Upper lobe of left lung (tissue), 6 donors: ENCODE data around the gene GOLGA6L10. TPM values are rescaled to one million over a fixed set of nuclear protein-coding genes. Genes with fewer than 3 reads are reported as not detected.
"Not testable (repeated sequence)": the region's sequence is repeated elsewhere in the genome, so short reads cannot be mapped to it uniquely, and the experiment has no call there.

Experiments used
- ATAC-seq, 2 donors: fragments of 200-7000 bp; cut with Tn5 transposase; one replicate each; pipeline ENCODE4 v1.9.1; 2022; ENCODE audit warnings: mild to moderate bottlenecking in 2 of 2, moderate library complexity in 2 of 2; ENCODE audit not compliant: low FRiP score in 2 of 2
- DNase-seq, 2 donors: peaks; one replicate each; pipeline ENCODE4 v3.0.0-alpha.2; 2019 to 2020
- H3K27ac ChIP-seq, 4 donors: fragments of 200-600 bp; sonication (generic); one replicate each; pipeline ENCODE4 v1.5.1; 2016 to 2019
- H3K27me3 ChIP-seq, 4 donors: fragments of 200-600 bp; sonication (generic); one replicate each; pipeline ENCODE4 v1.5.1; 2017 to 2019
- H3K36me3 ChIP-seq, 4 donors: fragments of 200-600 bp; sonication (generic); one replicate each; pipeline ENCODE4 v1.5.1; 2016 to 2019
- H3K4me1 ChIP-seq, 4 donors: fragments of 200-600 bp; sonication (generic); one replicate each; pipeline ENCODE4 v1.5.1; 2018 to 2019
- H3K4me3 ChIP-seq, 4 donors: fragments of 200-600 bp; sonication (generic); one replicate each; pipeline ENCODE4 v1.5.1; 2017 to 2019; ENCODE audit warnings: mild to moderate bottlenecking in 2 of 4, moderate library complexity in 1 of 4
- H3K9me3 ChIP-seq, 4 donors: fragments of 200-600 bp; sonication (generic); one replicate each; pipeline ENCODE4 v1.5.1; 2018 to 2019
- WGBS, 2 donors: methylation state at CpG; one replicate each; pipeline ENCODE4 v1.1.5; 2017 to 2018; 5-methylcytosine and 5-hydroxymethylcytosine counted together
- total RNA-seq, 6 donors: library from RNA; depleted of rRNA in 4 of 6; stranded (reverse); fragments of >200 nt in 4 of 6; gene quantifications; one replicate each; pipeline versions ENCODE4 v1.1.0 to v1.2.1, GENCODE V29; 2016 to 2021
- donor health status: DM: no; HTN: no; CAD: no; lungs with moderate emphysema.
- donor health status: DM: no; HTN: yes; CAD: no; lungs with severe emphysema.

The GOLGA6L10 gene
- total RNA-seq, 6 donors from 2014 or later = 0.34 to 4.3 (median 1.2) TPM

DNA sequence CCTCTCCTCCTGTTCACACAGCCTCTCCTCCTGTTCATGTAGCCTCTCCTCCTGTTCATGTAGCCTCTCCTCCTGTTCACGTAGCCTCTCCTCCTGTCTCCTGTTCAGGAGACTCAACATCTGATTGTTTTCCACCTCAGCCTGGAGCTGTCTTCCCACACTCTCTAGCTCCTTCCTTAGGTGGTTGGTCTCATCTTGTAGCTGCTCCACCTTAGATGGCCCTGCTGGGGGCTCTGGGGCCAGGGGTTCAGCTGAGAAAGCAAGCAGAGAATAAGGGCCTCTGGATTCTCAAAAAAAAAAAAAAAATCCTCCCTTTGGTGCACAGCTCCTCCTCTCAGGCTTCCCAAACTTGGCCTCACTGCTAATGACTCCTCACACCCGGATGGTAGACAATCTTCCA is 4.1 kb downstream of the GOLGA6L10 start:
- DNase-seq = not testable (repeated sequence)

DNA sequence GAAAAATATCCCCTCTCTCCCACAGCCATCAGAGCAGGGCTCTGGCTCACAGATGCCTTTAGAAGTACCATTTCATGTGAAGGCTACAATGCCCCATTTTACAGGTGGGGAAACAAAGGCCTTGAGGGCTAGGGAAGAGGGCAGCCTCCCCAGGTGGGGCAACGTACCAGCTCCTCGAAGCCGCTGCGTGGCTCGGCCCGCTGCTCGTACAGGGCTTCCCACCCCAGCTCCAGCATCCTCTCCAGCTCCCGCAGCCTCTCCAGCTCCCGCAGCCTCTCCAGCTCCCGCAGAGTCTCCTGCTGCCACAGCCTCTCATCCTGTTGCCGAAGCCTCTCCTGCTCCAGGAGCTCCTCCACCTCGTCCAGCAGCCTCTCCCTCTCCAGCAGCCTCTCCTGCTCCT is 4.9 kb downstream of the GOLGA6L10 start:
- 92 to 100% methylated on average over 5 to 6 of the region's 12 CpGs for WGBS, 2 donors
- ATAC-seq, H3K4me1 ChIP-seq, H3K27ac ChIP-seq, H3K27me3 ChIP-seq, H3K9me3 ChIP-seq, H3K4me3 ChIP-seq, H3K36me3 ChIP-seq: not testable (repeated sequence)
- peak in 1 of 2 donors; percentile 57 for DNase-seq

More for the DNA sequence above, 4.1 kb downstream of the GOLGA6L10 start:
- H3K36me3 ChIP-seq, H3K27me3 ChIP-seq, H3K4me1 ChIP-seq, H3K4me3 ChIP-seq, H3K27ac ChIP-seq, H3K9me3 ChIP-seq, ATAC-seq: not testable (repeated sequence)
- 84 to 93% methylated on average over 1 of the region's 2 CpGs for WGBS, 2 donors

- not testable (repeated sequence) for H3K27ac ChIP-seq, H3K4me3 ChIP-seq, H3K9me3 ChIP-seq, H3K36me3 ChIP-seq, H3K4me1 ChIP-seq, H3K27me3 ChIP-seq, ATAC-seq, DNase-seq
- 80% methylated on average over 1 of the region's 5 CpGs; no CpG with 5 or more reads in 1 of the 2 donors for WGBS, 2 donors
These were observed 5.4 kb downstream of the GOLGA6L10 start for GRCh38 chr15:82343851-82344250.

- not testable (repeated sequence) for H3K36me3 ChIP-seq, ATAC-seq, H3K4me1 ChIP-seq, H3K9me3 ChIP-seq, H3K4me3 ChIP-seq, H3K27me3 ChIP-seq, H3K27ac ChIP-seq
- peak in 1 of 2 donors; percentile 56 for DNase-seq
- 54 to 57% methylated on average over 8 of the region's 11 CpGs for WGBS, 2 donors
These were observed 6.5 kb downstream of the GOLGA6L10 start for GRCh38 chr15:82342632-82343374.

DNA sequence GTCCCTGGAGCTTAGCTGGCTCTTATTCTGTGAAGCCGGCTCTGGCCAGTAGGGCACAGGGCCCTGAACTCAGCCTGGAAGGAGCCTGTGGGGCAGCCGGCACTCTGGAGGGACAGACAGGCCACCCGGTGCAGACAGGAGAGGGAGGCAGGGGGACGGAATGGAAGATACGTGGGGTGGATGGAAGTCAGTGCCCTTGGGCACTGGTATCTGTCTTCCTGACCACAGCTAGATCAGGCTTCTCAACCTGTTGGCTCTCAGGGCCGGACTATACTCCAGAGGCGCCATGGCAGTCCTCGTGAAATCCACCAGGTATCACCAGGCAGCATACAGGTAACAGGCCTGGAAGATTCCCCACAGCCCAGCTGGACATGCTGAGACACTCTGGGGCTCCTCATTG is 10.7 kb downstream of the GOLGA6L10 start:
- not testable (repeated sequence) for H3K4me1 ChIP-seq, ATAC-seq, H3K36me3 ChIP-seq, H3K27me3 ChIP-seq, H3K4me3 ChIP-seq, H3K9me3 ChIP-seq, H3K27ac ChIP-seq
- WGBS, 2 donors = 79 to 94% methylated on average over 3 to 8 of the region's 8 CpGs
- peak in 1 of 2 donors; percentile 18 for DNase-seq

- H3K27me3 ChIP-seq, ATAC-seq, H3K4me3 ChIP-seq, H3K27ac ChIP-seq, H3K36me3 ChIP-seq, H3K4me1 ChIP-seq, H3K9me3 ChIP-seq: not testable (repeated sequence)
- DNase-seq = peak in 1 of 2 donors; percentile 40
- 91 to 100% methylated on average over 2 to 4 of the region's 11 CpGs for WGBS, 2 donors
These were observed 11.2 kb downstream of the GOLGA6L10 start for GRCh38 chr15:82338053-82338452.

GRCh38 chr15:82337051-82337450 is 12.2 kb downstream of the GOLGA6L10 start:
- H3K27me3 ChIP-seq, DNase-seq, H3K9me3 ChIP-seq, H3K4me3 ChIP-seq, ATAC-seq, H3K36me3 ChIP-seq, H3K27ac ChIP-seq, H3K4me1 ChIP-seq: not testable (repeated sequence)
- 100% methylated on average over 1 to 3 of the region's 5 CpGs for WGBS, 2 donors

DNA sequence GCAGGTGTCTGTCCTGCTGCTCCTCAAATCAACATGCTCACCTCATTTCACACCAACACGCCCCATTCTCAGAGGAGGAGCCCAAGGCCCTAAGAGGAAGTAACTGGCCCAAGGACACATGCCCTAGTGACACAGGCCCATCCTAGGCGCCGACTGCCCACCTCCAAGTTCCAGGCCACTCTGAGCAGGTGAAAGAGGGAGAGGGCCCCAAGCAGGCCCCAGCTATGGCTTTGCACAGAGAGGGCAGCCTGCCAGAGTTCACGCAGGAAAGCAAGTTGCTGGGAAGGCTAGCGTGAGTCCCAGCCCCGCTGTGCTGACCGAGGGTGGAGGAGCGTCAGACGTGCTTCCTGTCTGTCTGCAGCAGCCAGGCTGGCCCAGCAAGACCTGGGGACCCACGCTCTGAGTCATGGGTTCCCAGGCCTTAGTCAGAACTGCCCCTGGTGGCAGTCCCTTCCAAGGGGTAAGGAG is 13.1 kb downstream of the GOLGA6L10 start:
- H3K27me3 ChIP-seq, H3K9me3 ChIP-seq, H3K4me3 ChIP-seq, H3K4me1 ChIP-seq, H3K27ac ChIP-seq, H3K36me3 ChIP-seq: not testable (repeated sequence)
- ATAC-seq (peak in 1 of 2 donors; percentile 44), DNase-seq (peak in 1 of 2 donors; percentile 29)
- 59 to 77% methylated on average over 3 to 8 of the region's 10 CpGs for WGBS, 2 donors

GRCh38 chr15:82335006-82335405 is 14.3 kb downstream of the GOLGA6L10 start:
- WGBS, 2 donors = 91 to 92% methylated on average over 2 of the region's 2 CpGs
- H3K36me3 ChIP-seq = not testable (repeated sequence)

DNA sequence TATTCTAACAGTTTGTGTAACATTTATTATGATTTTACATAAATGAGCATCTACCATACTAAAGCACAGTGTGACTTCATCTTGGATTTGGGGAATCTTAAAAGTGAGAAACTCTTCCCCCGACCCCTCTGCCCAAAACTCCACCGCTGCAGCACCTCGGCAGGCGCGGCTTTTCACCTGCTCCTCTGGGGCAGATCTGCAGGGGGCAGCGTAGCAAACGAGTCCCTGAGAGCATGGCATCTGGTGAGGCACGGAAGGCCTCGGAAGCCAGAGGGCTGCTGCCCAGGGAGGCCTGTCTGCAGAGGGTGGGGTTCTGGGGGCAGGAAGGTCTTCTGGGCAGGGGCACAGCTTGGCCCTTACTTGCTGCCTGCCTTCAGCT is 14.7 kb downstream of the GOLGA6L10 start:
- H3K36me3 ChIP-seq, H3K4me1 ChIP-seq, ATAC-seq, H3K27ac ChIP-seq, H3K4me3 ChIP-seq, H3K9me3 ChIP-seq, H3K27me3 ChIP-seq: not testable (repeated sequence)
- 80% methylated on average over 5 of the region's 9 CpGs; no CpG with 5 or more reads in 1 of the 2 donors for WGBS, 2 donors
- DNase-seq = peak in 1 of 2 donors; percentile 65

More at GRCh38 chr15:82335006-82335405, 14.3 kb downstream of the GOLGA6L10 start:
- ATAC-seq, H3K4me1 ChIP-seq, H3K27ac ChIP-seq, H3K4me3 ChIP-seq, H3K27me3 ChIP-seq, DNase-seq, H3K9me3 ChIP-seq: not testable (repeated sequence)

DNA sequence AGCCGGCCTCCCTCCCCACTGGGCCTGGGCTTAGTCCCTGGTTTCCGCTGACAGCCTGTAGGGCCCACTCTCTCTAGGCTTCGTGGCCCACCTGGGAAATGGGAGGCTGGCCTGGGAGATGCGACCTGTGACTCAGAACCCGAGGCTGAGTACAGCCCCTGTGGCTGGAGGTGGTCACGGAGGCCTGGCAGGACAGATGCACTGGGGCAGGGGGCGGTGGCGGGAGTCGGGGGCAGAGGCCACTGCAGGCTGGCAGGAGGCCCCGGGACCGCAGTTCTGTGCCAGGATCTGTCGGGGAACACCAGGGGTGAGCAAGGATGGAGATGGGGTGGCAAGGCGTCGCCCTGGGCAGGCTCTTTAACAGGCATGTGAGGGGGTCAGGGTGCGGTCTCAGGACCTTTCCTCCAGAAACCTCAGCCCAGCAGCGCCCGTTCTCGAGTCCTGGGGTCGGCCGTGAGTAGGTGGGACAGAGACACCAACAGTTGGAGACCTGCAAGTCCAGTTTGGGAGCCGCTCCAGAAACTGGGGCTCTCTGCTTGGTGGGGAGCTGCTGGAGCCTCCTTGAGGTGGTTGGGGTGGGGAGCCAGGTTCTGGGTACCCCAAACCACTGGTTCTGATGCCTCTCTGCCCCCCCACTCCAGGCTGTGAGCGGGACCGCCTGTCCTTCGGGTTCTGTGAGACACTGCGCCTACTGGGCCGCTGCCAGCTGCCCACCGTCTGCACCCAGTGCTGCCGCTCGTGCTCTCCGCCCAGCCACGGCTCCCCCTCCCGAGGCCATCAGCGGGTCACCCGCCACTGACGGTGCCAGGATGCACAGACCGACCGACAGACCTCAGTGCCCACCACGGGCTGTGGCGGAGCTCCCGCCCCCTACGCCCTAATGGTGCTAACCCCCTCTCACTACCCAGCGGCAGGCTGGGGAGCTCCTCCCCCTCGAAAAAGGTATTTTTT is 15.4 kb downstream of the GOLGA6L10 start:
- not testable (repeated sequence) for H3K36me3 ChIP-seq, H3K27ac ChIP-seq, H3K9me3 ChIP-seq, H3K4me3 ChIP-seq, H3K4me1 ChIP-seq, H3K27me3 ChIP-seq
- peak in 1 of 2 donors; percentile 83 for DNase-seq
- 73 to 90% methylated on average over 7 to 13 of the region's 43 CpGs for WGBS, 2 donors
- peak in 1 of 2 donors; percentile 2 for ATAC-seq

GRCh38 chr15:82332711-82333602 is 16.3 kb downstream of the GOLGA6L10 start:
- H3K9me3 ChIP-seq, H3K4me3 ChIP-seq, H3K27ac ChIP-seq, H3K36me3 ChIP-seq, H3K4me1 ChIP-seq, H3K27me3 ChIP-seq: not testable (repeated sequence)
- 59% methylated on average over 3 of the region's 13 CpGs; no CpG with 5 or more reads in 1 of the 2 donors for WGBS, 2 donors
- DNase-seq = peak in 1 of 2 donors; percentile 56
- peak in 1 of 2 donors; percentile 4 for ATAC-seq
